Nephron progenitor cell (in vitro differentiated cells): ENCODE results near the gene APCDD1.
A peak's percentile ranks its signal among the peaks of the same experiment; 100 is the strongest.

Experiments
- DNase-seq: peaks from one replicate; pipeline ENCODE4 v3.0.0; 2021
- H3K27ac Mint-ChIP-seq: 2 replicates; pipeline ENCODE4 v1.8.0; 2021; ENCODE audit warnings: mild to moderate bottlenecking, moderate library complexity, mixed read lengths
- H3K27me3 Mint-ChIP-seq: 2 replicates; pipeline ENCODE4 v1.8.0; 2021; ENCODE audit warnings: mild to moderate bottlenecking, low read depth, mixed read lengths; ENCODE audit not compliant: poor library complexity
- H3K36me3 Mint-ChIP-seq: 2 replicates; pipeline ENCODE4 v1.8.0; 2021; ENCODE audit warnings: low read depth, mixed read lengths
- H3K4me1 Mint-ChIP-seq: 2 replicates; pipeline ENCODE4 v1.8.0; 2021; ENCODE audit warnings: mixed read lengths
- H3K4me3 Mint-ChIP-seq: 2 replicates; pipeline ENCODE4 v1.8.0; 2021; ENCODE audit warnings: mild to moderate bottlenecking, moderate library complexity, mixed read lengths
- H3K9me3 Mint-ChIP-seq: 2 replicates; pipeline ENCODE4 v1.8.0; 2021; ENCODE audit warnings: mild to moderate bottlenecking, moderate library complexity, mixed read lengths
- TF ChIP-seq, protein P1 (sequence below): fragments of 200-600 bp; sonication (generic); IDR thresholded peaks from 2 replicates; pipeline ENCODE4 v1.5.0; 2021; ENCODE audit warnings: antibody characterized with exemption

Gene APCDD1

GRCh38 chr18:10482363-10482984, 28.0 kb downstream of the APCDD1 start:
- H3K4me3 Mint-ChIP-seq, result no peak overlapping the region
- no peaks in the 10 kb centered on the region for H3K9me3 Mint-ChIP-seq
- TF ChIP-seq, protein P1, sequence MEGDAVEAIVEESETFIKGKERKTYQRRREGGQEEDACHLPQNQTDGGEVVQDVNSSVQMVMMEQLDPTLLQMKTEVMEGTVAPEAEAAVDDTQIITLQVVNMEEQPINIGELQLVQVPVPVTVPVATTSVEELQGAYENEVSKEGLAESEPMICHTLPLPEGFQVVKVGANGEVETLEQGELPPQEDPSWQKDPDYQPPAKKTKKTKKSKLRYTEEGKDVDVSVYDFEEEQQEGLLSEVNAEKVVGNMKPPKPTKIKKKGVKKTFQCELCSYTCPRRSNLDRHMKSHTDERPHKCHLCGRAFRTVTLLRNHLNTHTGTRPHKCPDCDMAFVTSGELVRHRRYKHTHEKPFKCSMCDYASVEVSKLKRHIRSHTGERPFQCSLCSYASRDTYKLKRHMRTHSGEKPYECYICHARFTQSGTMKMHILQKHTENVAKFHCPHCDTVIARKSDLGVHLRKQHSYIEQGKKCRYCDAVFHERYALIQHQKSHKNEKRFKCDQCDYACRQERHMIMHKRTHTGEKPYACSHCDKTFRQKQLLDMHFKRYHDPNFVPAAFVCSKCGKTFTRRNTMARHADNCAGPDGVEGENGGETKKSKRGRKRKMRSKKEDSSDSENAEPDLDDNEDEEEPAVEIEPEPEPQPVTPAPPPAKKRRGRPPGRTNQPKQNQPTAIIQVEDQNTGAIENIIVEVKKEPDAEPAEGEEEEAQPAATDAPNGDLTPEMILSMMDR, result no peak
- H3K27me3 Mint-ChIP-seq, result peaks cover 3% of the 10 kb centered on the region
- peak overlapping the region; percentile 64 for H3K27ac Mint-ChIP-seq
- H3K36me3 Mint-ChIP-seq, result peaks cover 52% of the 10 kb centered on the region
- DNase-seq, result no peak
- peaks cover 38% of the 10 kb centered on the region for H3K4me1 Mint-ChIP-seq

DNA sequence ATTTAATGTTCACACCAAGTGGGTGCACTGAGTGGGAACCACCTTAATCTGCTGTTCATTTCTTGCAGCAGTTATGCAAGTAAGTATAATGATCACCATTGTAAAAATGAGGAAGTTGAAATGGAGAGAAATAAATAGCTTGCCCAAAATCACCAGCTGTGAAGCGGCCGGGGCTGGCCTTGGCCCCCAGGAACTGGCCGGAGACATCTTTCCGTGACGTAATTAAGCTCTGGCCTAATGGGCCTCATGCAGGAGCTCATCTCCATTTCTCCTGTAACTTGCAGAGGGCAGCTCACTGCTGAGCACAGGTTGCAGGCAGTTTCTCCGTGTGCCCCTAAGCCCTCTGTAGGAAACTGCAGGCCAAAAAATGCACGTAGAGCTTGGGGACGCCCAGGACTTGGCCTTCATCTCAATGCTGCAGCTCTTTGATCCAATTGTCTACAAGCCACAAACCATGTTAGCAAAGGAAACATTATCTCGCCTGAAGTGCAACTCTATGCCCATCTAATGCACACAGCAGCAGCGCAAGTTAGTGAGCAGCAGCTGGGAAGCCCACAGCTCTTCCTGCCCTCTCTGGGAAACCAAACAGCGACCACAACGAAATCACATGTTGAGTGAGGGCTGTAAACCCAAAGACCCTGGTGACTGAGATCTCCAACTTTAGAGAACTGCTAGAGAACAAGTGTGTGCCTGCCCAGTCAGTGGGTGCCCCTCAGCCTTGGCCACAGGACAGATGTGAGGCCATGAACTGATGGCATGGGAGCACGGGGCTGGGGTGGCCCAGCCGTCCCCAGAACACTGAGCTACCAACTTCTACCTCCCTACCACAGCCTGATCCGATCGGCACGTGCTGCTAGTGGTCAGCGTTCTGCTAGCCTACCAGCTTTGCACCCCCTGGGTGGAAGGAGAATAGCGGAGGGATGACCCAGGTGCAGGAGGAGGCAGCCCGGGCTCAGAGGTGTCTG, 28.8 kb downstream of the APCDD1 start:
- H3K36me3 Mint-ChIP-seq, result peaks cover 54% of the 10 kb centered on the region
- TF ChIP-seq, protein P1, result no peak
- no peak overlapping the region for H3K27ac Mint-ChIP-seq
- no peak for DNase-seq
- peaks cover 40% of the 10 kb centered on the region for H3K4me1 Mint-ChIP-seq
- H3K4me3 Mint-ChIP-seq, result no peak overlapping the region
- H3K9me3 Mint-ChIP-seq, result no peaks in the 10 kb centered on the region
- peaks cover 3% of the 10 kb centered on the region for H3K27me3 Mint-ChIP-seq

DNA sequence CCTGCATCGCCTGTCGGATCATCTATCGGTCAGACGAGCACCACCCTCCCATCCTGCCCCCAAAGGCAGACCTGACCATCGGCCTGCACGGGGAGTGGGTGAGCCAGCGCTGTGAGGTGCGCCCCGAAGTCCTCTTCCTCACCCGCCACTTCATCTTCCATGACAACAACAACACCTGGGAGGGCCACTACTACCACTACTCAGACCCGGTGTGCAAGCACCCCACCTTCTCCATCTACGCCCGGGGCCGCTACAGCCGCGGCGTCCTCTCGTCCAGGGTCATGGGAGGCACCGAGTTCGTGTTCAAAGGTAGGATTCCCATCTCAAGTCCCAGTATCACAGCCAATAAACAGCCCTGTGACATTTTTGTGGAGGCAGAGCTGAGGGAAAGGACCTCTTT, 31.0 kb downstream of the APCDD1 start:
- peaks cover 44% of the 10 kb centered on the region for H3K4me1 Mint-ChIP-seq

DNA sequence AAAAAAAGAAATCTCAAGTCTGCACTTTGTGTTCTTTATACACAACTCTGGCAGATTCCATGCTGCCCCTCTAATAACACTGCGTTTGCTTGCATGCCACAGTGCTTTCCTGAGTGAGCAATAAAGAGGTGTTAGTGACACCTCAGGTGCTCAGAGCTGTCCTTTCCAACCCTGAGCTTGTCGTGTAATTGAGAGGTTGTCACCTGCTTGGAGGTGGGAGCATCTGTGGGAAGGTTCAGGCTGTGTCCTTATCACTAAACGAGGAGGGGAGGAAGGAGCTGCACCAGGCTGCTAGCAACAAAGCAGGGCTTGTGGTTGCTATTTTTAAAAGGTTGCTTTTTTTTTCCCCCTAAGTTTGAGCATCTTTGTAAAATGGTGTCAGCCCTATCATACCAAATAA, 31.9 kb downstream of the APCDD1 start:
- Mint-ChIP-seq H3K36me3 (peaks cover 47% of the 10 kb centered on the region), H3K4me3 (no peak overlapping the region), H3K27ac (no peak overlapping the region), H3K4me1 (peaks cover 40% of the 10 kb centered on the region), H3K9me3 (no peaks in the 10 kb centered on the region), H3K27me3 (no peaks in the 10 kb centered on the region)
- DNase-seq, result no peak
- TF ChIP-seq, protein P1, result no peak

More for the DNA sequence above, 31.0 kb downstream of the APCDD1 start:
- Mint-ChIP-seq H3K27ac (peak overlapping the region; percentile 57), H3K4me3 (no peak overlapping the region), H3K36me3 (peaks cover 50% of the 10 kb centered on the region), H3K9me3 (no peaks in the 10 kb centered on the region), H3K27me3 (no peaks in the 10 kb centered on the region)
- TF ChIP-seq, protein P1, result no peak
- DNase-seq, result no peak

GRCh38 chr18:10487154-10487553, 32.7 kb downstream of the APCDD1 start:
- DNase-seq, result no peak
- Mint-ChIP-seq H3K9me3 (no peaks in the 10 kb centered on the region), H3K36me3 (peaks cover 47% of the 10 kb centered on the region), H3K27me3 (no peaks in the 10 kb centered on the region), H3K27ac (no peak overlapping the region), H3K4me1 (peaks cover 32% of the 10 kb centered on the region), H3K4me3 (no peak overlapping the region)
- TF ChIP-seq, protein P1, result no peak
